ENCODE data around the gene USP1. TPM values are rescaled to one million over a fixed set of nuclear protein-coding genes. Genes with fewer than 3 reads are reported as not detected.

Gene USP1
- total and polyA plus RNA-seq, 10 of the 15 experiments (the other 5 are each of a cell fraction or from before 2014, with no cell fraction given) = 25.6 to 77.9 (median 48.1) TPM

DNA sequence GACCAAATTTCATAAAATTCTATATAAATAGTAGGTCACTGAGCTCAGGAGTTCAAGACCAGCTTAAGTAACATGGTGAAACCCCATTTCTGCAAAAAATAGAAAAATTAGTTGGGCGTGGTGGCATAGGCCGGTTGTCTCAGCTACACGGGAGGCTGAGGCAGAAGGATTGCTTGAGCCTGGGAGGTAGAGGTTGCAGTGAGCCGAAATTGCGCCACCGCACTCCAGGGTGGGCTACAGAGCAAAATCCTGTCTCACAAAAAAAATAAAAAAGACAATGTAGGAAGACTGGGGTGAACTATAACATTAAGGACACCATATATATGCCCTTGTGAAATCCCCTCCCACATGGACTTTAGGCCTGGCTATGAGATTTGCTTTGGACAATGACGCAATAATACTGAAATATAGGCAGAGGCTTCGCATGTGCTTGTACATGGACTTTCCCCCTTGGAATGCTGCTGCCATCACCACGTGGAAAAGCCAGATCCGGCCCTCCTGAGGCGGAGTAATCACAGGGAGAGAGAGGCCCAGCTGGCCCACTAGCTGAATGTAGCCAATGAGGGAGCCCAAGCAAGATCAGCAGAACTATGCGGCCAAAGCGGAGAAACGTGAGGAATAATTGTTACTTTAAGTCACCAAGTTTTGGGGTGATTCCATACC lies 13.1 kb upstream of the USP1 start (continued):
- TF ChIP-seq SMAD1 (IDR thresholded peaks at IDR 0.05; ENCODE audit: low read depth, partially characterized antibody) (no peak), MYC (IDR thresholded peaks at IDR 0.05; ENCODE audit: insufficient read depth, insufficient read length, insufficient replicate concordance, low read length, severe bottlenecking) (no peak)
- TF ChIP-seq, protein P1, sequence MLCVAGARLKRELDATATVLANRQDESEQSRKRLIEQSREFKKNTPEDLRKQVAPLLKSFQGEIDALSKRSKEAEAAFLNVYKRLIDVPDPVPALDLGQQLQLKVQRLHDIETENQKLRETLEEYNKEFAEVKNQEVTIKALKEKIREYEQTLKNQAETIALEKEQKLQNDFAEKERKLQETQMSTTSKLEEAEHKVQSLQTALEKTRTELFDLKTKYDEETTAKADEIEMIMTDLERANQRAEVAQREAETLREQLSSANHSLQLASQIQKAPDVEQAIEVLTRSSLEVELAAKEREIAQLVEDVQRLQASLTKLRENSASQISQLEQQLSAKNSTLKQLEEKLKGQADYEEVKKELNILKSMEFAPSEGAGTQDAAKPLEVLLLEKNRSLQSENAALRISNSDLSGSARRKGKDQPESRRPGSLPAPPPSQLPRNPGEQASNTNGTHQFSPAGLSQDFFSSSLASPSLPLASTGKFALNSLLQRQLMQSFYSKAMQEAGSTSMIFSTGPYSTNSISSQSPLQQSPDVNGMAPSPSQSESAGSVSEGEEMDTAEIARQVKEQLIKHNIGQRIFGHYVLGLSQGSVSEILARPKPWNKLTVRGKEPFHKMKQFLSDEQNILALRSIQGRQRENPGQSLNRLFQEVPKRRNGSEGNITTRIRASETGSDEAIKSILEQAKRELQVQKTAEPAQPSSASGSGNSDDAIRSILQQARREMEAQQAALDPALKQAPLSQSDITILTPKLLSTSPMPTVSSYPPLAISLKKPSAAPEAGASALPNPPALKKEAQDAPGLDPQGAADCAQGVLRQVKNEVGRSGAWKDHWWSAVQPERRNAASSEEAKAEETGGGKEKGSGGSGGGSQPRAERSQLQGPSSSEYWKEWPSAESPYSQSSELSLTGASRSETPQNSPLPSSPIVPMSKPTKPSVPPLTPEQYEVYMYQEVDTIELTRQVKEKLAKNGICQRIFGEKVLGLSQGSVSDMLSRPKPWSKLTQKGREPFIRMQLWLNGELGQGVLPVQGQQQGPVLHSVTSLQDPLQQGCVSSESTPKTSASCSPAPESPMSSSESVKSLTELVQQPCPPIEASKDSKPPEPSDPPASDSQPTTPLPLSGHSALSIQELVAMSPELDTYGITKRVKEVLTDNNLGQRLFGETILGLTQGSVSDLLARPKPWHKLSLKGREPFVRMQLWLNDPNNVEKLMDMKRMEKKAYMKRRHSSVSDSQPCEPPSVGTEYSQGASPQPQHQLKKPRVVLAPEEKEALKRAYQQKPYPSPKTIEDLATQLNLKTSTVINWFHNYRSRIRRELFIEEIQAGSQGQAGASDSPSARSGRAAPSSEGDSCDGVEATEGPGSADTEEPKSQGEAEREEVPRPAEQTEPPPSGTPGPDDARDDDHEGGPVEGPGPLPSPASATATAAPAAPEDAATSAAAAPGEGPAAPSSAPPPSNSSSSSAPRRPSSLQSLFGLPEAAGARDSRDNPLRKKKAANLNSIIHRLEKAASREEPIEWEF (IDR thresholded peaks at IDR 0.05; ENCODE audit: insufficient replicate concordance, low read depth, low read length) = no peak

DNA sequence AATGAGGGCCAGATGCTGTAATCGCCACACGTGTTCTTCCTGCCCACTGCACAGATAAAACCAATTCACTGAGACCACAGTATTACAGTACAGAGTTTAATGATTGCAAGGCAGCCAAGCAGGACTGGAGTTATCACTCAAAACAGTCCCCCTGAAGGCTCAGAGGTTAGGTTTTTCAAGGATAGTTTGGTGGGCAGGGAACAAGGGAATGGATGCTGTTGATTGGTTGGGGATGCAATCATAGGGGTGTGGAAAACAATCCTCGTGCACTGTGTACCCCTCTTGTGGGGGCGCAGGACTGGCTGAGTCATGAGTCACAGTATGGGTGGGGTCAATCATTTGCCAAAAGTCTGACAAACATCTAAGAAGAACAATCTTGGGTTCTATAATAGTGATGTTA lies 12.4 kb upstream of the USP1 start:
- in situ Hi-C loops (cut with MboI) (no loop called here), intact Hi-C loops (cut with micrococcal nuclease; ENCODE audit: unreplicated experiment) (no loop called here)
- H3K4me1 ChIP-seq (ENCODE audit: control insufficient read depth, insufficient read depth, low read length) = no peaks in the 10 kb centered on the region
- H3K79me2 ChIP-seq (ENCODE audit: control insufficient read depth, insufficient read depth, low read length) = no peaks in the 10 kb centered on the region
- no peaks in the 10 kb centered on the region for H3K9me3 ChIP-seq (replicated peaks; ENCODE audit: control insufficient read depth, insufficient read depth, low read length)
- ChIA-PET CTCF (no interaction called here), SMC1A (ENCODE audit: uncharacterized antibody, unreplicated experiment) (interaction anchor here (1.3 to 1.7 kb wide), 3 partner anchors 9 to 321 kb away, joined by 3 to 6 read pairs (median 6); no protein-coding TSS in a partner anchor), RAD21 (ENCODE audit: unreplicated experiment) (interaction anchor here (1.5 kb wide), 1 partner anchor 321 kb away, joined by 3 read pairs; no protein-coding TSS in a partner anchor), POLR2A (no interaction called here)
- H3K9ac ChIP-seq (ENCODE audit: control insufficient read depth, insufficient read depth, low read length) = no peak overlapping the region
- BruUV-seq (replicated peaks) = no TSS peak
- H3K36me3 ChIP-seq (ENCODE audit: control insufficient read depth in 2 of 2, insufficient read depth in 2 of 2, low read length in 1 of 2) = no peaks in the 10 kb centered on the region
- no peak for FAIRE-seq
- WGBS (ENCODE audit: insufficient coverage, insufficient replicate concordance, low lambda C conversion rate, missing lambda C conversion rate) = 86% methylated on average over 4 of the region's 4 CpGs
- H4K20me1 ChIP-seq (ENCODE audit: control insufficient read depth, insufficient read depth) = no peaks in the 10 kb centered on the region
- no peaks in the 10 kb centered on the region for H3K27me3 ChIP-seq (replicated peaks in 1 of 2; ENCODE audit: control insufficient read depth in 2 of 2, insufficient read depth in 2 of 2, low read length in 1 of 2)
- ATAC-seq = no peak
- no peak overlapping the region for H3K27ac ChIP-seq (ENCODE audit: control insufficient read depth, insufficient read depth)
- H2AFZ ChIP-seq (ENCODE audit: control insufficient read depth, low read depth, low read length) = no peak overlapping the region
- DNase-seq (ENCODE audit: low read depth, low spot score) = no peak
- H3K4me2 ChIP-seq (ENCODE audit: control insufficient read depth, insufficient read depth) = no peak overlapping the region
- no peak overlapping the region for H3K4me3 ChIP-seq
- no peak for TF ChIP-seq MXI1 (IDR thresholded peaks at IDR 0.05; ENCODE audit: low read depth, low read length)
- no peak for TF ChIP-seq SP1 (IDR thresholded peaks at IDR 0.05; ENCODE audit: low read depth, low read length)
- TF ChIP-seq RB1 (IDR thresholded peaks at IDR 0.05; ENCODE audit: borderline replicate concordance) = no peak
- TF ChIP-seq ZNF217 (IDR thresholded peaks at IDR 0.05) = no peak
- no peak for TF ChIP-seq IKZF2 (IDR thresholded peaks at IDR 0.05)
- TF ChIP-seq RELA (IDR thresholded peaks at IDR 0.05; ENCODE audit: borderline replicate concordance, partially characterized antibody) = no peak
- no peak for TF ChIP-seq SIX5 (IDR thresholded peaks at IDR 0.05; ENCODE audit: low read depth, low read length, severe bottlenecking)
- TF ChIP-seq WRNIP1 (IDR thresholded peaks at IDR 0.05; ENCODE audit: borderline replicate concordance, low read depth, low read length) = no peak
- no peak for TF ChIP-seq GABPA (IDR thresholded peaks at IDR 0.05; ENCODE audit: low read depth)
- no peak for TF ChIP-seq GATAD2B (conservative IDR thresholded peaks at IDR 0.05; ENCODE audit: low read depth)
- TF ChIP-seq ZNF274 (IDR thresholded peaks at IDR 0.05; ENCODE audit: insufficient read depth, insufficient read length) = no peak
- TF ChIP-seq, protein P2, sequence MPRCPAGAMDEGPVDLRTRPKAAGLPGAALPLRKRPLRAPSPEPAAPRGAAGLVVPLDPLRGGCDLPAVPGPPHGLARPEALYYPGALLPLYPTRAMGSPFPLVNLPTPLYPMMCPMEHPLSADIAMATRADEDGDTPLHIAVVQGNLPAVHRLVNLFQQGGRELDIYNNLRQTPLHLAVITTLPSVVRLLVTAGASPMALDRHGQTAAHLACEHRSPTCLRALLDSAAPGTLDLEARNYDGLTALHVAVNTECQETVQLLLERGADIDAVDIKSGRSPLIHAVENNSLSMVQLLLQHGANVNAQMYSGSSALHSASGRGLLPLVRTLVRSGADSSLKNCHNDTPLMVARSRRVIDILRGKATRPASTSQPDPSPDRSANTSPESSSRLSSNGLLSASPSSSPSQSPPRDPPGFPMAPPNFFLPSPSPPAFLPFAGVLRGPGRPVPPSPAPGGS (IDR thresholded peaks at IDR 0.05; ENCODE audit: borderline replicate concordance, insufficient read depth, low read depth, low read length, poor library complexity, severe bottlenecking) = no peak
- no peak for TF ChIP-seq KLF5 (IDR thresholded peaks at IDR 0.05; ENCODE audit: partially characterized antibody)
- no peak for TF ChIP-seq NRF1 (conservative IDR thresholded peaks at IDR 0.05; ENCODE audit: low read depth, low read length)
